Measurements from ENCODE around the gene NKX1-1.

NKX1-1 gene

GRCh38 chr4:1449833-1450741 is 43.8 kb upstream of the NKX1-1 start:
- peak; percentile 3 for DNase-seq (ENCODE audit: low read depth)
- TF ChIP-seq POLR2A (IDR thresholded peaks at IDR 0.05; ENCODE audit: extremely low read depth, insufficient read length) (no peak), MYC (IDR thresholded peaks at IDR 0.05; ENCODE audit: low read depth, low read length) (no peak)
- TF ChIP-seq, protein P1, sequence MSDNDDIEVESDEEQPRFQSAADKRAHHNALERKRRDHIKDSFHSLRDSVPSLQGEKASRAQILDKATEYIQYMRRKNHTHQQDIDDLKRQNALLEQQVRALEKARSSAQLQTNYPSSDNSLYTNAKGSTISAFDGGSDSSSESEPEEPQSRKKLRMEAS (IDR thresholded peaks at IDR 0.05; ENCODE audit: low read depth, low read length): no peak
- TF ChIP-seq, protein P2, sequence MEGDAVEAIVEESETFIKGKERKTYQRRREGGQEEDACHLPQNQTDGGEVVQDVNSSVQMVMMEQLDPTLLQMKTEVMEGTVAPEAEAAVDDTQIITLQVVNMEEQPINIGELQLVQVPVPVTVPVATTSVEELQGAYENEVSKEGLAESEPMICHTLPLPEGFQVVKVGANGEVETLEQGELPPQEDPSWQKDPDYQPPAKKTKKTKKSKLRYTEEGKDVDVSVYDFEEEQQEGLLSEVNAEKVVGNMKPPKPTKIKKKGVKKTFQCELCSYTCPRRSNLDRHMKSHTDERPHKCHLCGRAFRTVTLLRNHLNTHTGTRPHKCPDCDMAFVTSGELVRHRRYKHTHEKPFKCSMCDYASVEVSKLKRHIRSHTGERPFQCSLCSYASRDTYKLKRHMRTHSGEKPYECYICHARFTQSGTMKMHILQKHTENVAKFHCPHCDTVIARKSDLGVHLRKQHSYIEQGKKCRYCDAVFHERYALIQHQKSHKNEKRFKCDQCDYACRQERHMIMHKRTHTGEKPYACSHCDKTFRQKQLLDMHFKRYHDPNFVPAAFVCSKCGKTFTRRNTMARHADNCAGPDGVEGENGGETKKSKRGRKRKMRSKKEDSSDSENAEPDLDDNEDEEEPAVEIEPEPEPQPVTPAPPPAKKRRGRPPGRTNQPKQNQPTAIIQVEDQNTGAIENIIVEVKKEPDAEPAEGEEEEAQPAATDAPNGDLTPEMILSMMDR (IDR thresholded peaks at IDR 0.05; ENCODE audit: low read depth, low read length): no peak
- no peak overlapping the region for H3K4me3 ChIP-seq (ENCODE audit: low read depth, low read length)

DNA sequence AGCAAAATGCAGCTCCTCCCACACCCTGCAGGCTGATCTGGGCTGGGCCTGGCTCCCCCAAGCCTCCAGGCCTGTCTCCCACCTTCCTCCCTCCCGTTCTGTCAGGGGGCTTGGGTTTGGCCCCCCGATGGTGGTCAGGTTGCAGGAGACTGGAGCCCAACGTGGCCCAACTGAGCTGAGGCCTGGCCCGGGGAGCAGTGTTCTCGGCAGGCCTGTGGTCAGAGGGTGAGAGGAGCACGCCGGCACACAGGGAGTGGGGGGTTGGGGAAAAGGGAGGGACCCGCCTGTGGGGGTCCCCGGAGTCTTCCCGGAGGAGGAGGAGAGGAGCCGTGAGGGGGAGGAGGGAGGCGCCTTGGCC is 43.2 kb upstream of the NKX1-1 start:
- TF ChIP-seq MYC (IDR thresholded peaks at IDR 0.05; ENCODE audit: low read depth, low read length) (no peak), POLR2A (IDR thresholded peaks at IDR 0.05; ENCODE audit: extremely low read depth, insufficient read length) (no peak)
- TF ChIP-seq, protein P2 (IDR thresholded peaks at IDR 0.05; ENCODE audit: low read depth, low read length): no peak
- TF ChIP-seq, protein P1 (IDR thresholded peaks at IDR 0.05; ENCODE audit: low read depth, low read length): no peak
- DNase-seq (ENCODE audit: low read depth): no peak
- no peak overlapping the region for H3K4me3 ChIP-seq (ENCODE audit: low read depth, low read length)

GRCh38 chr4:1448589-1449420 is 42.6 kb upstream of the NKX1-1 start:
- TF ChIP-seq MYC (IDR thresholded peaks at IDR 0.05; ENCODE audit: low read depth, low read length): no peak
- H3K4me3 ChIP-seq (ENCODE audit: low read depth, low read length): no peak overlapping the region
- peak; percentile 2 for DNase-seq (ENCODE audit: low read depth)

GRCh38 chr4:1447676-1448588 is 41.7 kb upstream of the NKX1-1 start:
- DNase-seq (ENCODE audit: low read depth): no peak
- TF ChIP-seq MYC (IDR thresholded peaks at IDR 0.05; ENCODE audit: low read depth, low read length): no peak
- TF ChIP-seq, protein P1 (IDR thresholded peaks at IDR 0.05; ENCODE audit: low read depth, low read length): no peak
- TF ChIP-seq POLR2A (IDR thresholded peaks at IDR 0.05; ENCODE audit: extremely low read depth, insufficient read length): no peak
- TF ChIP-seq, protein P2 (IDR thresholded peaks at IDR 0.05; ENCODE audit: low read depth, low read length): no peak

GRCh38 chr4:1446502-1447386 is 40.5 kb upstream of the NKX1-1 start:
- peak; percentile 35 for DNase-seq (ENCODE audit: low read depth)
- H3K4me3 ChIP-seq (ENCODE audit: low read depth, low read length): no peak overlapping the region
- TF ChIP-seq, protein P1 (IDR thresholded peaks at IDR 0.05; ENCODE audit: low read depth, low read length): no peak
- TF ChIP-seq, protein P2 (IDR thresholded peaks at IDR 0.05; ENCODE audit: low read depth, low read length): no peak
- no peak for TF ChIP-seq POLR2A (IDR thresholded peaks at IDR 0.05; ENCODE audit: extremely low read depth, insufficient read length)
- TF ChIP-seq MYC (IDR thresholded peaks at IDR 0.05; ENCODE audit: low read depth, low read length): no peak

More at GRCh38 chr4:1447676-1448588, 41.7 kb upstream of the NKX1-1 start:
- H3K4me3 ChIP-seq (ENCODE audit: low read depth, low read length): no peak overlapping the region
